GM21737 (cell line): Measurements from ENCODE around the gene IL7R.

Experiments used
- ATAC-seq: cut with Tn5 transposase; IDR thresholded peaks from one replicate; pipeline ENCODE4 v1.9.1; 2021; ENCODE audit warnings: mild to moderate bottlenecking, moderate library complexity; ENCODE audit not compliant: unreplicated experiment

The IL7R gene

GRCh38 chr5:35856765-35857351 lies at the start of gene IL7R:
Gene IL7R, plus strand, starts transcription at chr5:35856891. Its CDS starts 87 bp downstream, at chr5:35856978.
- no peak for ATAC-seq

GRCh38 chr5:35810601-35811000 lies 46.1 kb upstream of the IL7R start:
- ATAC-seq, result no peak

GRCh38 chr5:35811108-35811741 lies 45.5 kb upstream of the IL7R start:
- no peak for ATAC-seq

GRCh38 chr5:35813521-35813920 lies 43.2 kb upstream of the IL7R start:
- ATAC-seq, result no peak

GRCh38 chr5:35815089-35815936 lies 41.4 kb upstream of the IL7R start:
- no peak for ATAC-seq

GRCh38 chr5:35816881-35817521 lies 39.7 kb upstream of the IL7R start:
- ATAC-seq, result no peak

GRCh38 chr5:35819026-35819425 lies 37.7 kb upstream of the IL7R start:
- no peak for ATAC-seq

- ATAC-seq, result no peak
These were observed 37.0 kb upstream of the IL7R start for GRCh38 chr5:35819668-35820067.

GRCh38 chr5:35820735-35821134 lies 36.0 kb upstream of the IL7R start:
- ATAC-seq, result no peak

- ATAC-seq, result no peak
These were observed 35.2 kb upstream of the IL7R start for GRCh38 chr5:35821513-35821912.

GRCh38 chr5:35822511-35822910 lies 34.2 kb upstream of the IL7R start:
- ATAC-seq, result no peak

GRCh38 chr5:35823347-35824098 lies 33.2 kb upstream of the IL7R start:
- ATAC-seq, result no peak

- ATAC-seq, result no peak
These were observed 30.6 kb upstream of the IL7R start for GRCh38 chr5:35826056-35826455.

- ATAC-seq, result no peak
These were observed 30.1 kb upstream of the IL7R start for GRCh38 chr5:35826554-35826953.

- ATAC-seq, result no peak
These were observed 28.6 kb upstream of the IL7R start for GRCh38 chr5:35828082-35828598.

GRCh38 chr5:35830587-35830986 lies 26.1 kb upstream of the IL7R start:
- no peak for ATAC-seq

- no peak for ATAC-seq
These were observed 23.9 kb upstream of the IL7R start for GRCh38 chr5:35832762-35833161.

- ATAC-seq, result no peak
These were observed 23.5 kb upstream of the IL7R start for GRCh38 chr5:35833224-35833623.

GRCh38 chr5:35835796-35836742 lies 20.6 kb upstream of the IL7R start:
- no peak for ATAC-seq
